ENCODE data around the gene KIR3DL2.
"Not testable (repeated sequence)": the region's sequence is repeated elsewhere in the genome, so short reads cannot be mapped to it uniquely, and the experiment has no call there.

The KIR3DL2 gene

DNA sequence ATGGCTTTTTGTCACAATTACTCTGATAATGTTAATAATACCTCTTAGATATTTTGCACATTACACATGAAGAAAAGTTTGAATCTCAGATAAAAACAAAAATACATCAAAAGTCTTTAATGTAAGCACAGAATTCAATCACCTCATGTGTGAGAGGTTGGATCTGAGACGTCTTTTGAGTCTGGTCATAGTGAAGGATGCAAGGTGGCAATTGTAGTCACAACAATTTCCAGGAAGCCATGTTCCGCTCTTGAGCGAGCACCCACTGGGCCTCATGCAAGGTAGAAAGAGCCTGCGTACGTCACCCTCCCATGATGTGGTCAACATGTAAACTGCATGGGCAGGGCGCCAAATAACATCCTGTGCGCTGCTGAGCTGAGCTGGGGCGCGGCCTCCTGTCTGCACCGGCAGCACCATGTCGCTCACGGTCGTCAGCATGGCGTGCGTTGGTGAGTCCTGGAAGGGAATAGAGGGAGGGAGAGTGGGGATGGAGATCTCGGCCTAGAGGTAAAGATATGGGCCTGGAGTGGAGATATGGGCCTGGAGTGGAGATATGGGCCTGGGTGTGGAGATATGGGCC, at the start of gene KIR3DL2:
Gene KIR3DL2 (plus strand): TSS at position 383 of the 580 bp plus-strand sequence. CDS start 33 bp downstream, at position 416.
- not testable (repeated sequence) for DNase-seq

GRCh38 chr19:54803410-54803809, 46.8 kb upstream of the KIR3DL2 start, which contains the start of gene KIR2DL4:
TSS of gene KIR2DL4 (plus strand) at chr19:54803610. CDS start at chr19:54803652, 42 bp downstream.
- no peak for DNase-seq

DNA sequence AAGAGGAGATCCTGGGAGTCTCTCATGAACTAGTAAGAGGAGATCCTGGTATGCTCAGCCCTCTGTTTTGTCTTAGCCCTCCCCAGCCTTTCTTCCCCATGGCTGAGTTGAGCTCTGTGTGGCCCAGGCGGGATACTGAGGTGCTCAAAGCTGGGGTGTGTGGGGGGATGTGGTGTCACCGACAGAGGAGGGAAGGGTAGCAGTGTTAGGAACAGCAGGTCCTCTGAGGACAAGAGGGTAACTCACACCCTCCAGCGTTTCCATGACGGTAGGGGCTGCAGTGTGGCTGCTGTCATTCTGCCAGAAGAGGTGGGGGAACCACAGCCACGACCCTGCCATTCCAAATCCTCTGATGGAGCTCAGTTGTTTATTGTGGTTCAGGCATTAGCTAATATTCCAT, 46.1 kb upstream of the KIR3DL2 start:
- DNase-seq: no peak

GRCh38 chr19:54804571-54804970, 45.7 kb upstream of the KIR3DL2 start:
- no peak for DNase-seq

DNA sequence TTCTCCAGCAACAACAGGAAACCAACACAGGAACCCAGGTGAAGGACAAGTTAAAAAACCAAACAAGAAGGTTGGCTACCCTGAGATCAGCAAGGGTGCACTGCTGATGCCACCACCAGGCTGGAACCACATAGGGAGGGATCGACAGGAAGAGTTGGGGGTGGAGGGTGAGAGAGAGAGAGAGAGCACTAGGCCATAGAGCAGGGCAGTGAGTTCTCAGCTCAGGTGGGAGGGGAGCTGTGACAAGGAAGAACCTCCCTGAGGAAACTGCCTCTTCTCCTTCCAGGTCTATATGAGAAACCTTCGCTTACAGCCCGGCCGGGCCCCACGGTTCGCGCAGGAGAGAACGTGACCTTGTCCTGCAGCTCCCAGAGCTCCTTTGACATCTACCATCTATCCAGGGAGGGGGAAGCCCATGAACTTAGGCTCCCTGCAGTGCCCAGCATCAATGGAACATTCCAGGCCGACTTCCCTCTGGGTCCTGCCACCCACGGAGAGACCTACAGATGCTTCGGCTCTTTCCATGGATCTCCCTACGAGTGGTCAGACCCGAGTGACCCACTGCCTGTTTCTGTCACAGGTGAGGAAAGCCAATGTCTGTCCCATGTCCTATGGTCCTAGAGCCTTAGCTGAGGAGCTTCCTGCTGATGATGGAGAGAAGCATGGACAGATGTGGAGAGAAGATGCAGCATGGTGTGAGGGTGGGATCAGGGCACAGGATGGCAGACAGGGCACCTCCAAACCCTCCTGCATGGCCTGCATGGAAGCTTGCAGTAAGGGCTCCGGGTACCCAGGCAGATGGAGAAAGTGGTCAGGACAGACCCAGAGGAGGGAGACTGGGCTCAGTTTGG, 44.4 kb upstream of the KIR3DL2 start:
- DNase-seq: no peak

GRCh38 chr19:54806516-54806838, 43.8 kb upstream of the KIR3DL2 start:
- DNase-seq: no peak

DNA sequence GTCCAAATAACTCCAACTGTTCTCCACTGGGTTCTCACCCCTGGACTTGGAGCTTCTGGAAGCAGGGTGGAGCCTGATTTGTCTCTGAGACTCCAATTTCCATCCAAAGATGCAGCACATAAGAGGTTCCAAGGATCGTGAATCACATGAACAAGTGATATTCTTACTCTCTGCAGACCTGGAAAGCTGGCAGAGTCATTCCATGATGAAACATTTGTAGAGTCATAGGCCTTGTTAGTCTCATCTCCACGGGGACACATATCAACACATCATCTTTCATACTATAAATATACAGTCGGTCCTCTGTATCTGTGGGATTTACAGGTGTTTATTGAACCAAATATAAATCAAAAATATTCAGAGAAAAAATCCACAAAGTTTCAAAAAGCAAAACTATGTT, 35.7 kb upstream of the KIR3DL2 start:
- DNase-seq: not testable (repeated sequence)

GRCh38 chr19:54816251-54816650, 34.0 kb upstream of the KIR3DL2 start, which contains the start of gene KIR3DL1:
TSS of gene KIR3DL1 (plus strand) at chr19:54816468.
- not testable (repeated sequence) for DNase-seq

- no peak for DNase-seq
These were observed 32.3 kb upstream of the KIR3DL2 start for GRCh38 chr19:54817670-54818536.

- not testable (repeated sequence) for DNase-seq
These were observed 25.8 kb upstream of the KIR3DL2 start for GRCh38 chr19:54824416-54824815.

DNA sequence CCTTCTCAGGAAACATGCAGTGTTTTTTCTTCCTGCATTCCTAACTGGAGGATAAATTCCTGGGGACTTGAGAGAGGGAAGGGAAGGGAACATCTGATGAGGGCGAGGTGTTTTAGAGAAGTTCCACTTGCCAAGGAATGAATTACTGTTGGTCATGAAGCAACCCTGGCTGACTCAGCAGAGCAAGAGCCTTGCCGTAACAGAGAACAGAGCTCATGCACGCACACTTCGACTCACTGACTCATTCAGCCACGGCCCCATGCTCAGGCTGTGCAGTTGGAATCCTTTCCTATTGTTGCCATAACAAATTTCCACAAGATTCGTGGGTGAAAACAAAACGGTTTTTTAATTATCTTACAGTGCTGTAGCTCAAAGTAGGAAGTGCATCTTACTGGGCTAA, 24.9 kb upstream of the KIR3DL2 start:
- not testable (repeated sequence) for DNase-seq

DNA sequence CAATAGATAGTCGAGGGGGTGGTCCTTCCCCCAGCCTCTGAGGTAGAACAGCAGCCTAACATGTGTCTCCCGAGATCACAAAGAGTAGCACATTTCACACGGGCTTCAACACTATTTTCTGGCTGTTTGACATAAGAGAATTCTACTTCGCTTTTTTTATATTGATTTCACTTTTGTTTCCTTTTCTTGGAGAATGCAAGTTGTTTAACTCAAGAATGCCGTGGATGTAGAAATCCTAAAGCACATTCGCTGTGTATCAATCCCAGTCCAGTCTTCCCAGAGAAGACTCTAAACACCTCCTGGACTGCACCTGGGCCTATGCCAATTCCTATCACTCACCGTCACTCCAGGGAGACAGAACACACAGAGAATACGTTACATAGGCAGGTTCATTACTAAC, 22.2 kb upstream of the KIR3DL2 start:
- DNase-seq: not testable (repeated sequence)

GRCh38 chr19:54832496-54832895, 17.7 kb upstream of the KIR3DL2 start, which contains the start of gene KIR2DS4:
TSS of gene KIR2DS4 (plus strand) at chr19:54832676.
- not testable (repeated sequence) for DNase-seq

- not testable (repeated sequence) for DNase-seq
These were observed 15.1 kb upstream of the KIR3DL2 start for GRCh38 chr19:54835126-54835525.

GRCh38 chr19:54837522-54837921, 12.7 kb upstream of the KIR3DL2 start:
- DNase-seq: not testable (repeated sequence)

DNA sequence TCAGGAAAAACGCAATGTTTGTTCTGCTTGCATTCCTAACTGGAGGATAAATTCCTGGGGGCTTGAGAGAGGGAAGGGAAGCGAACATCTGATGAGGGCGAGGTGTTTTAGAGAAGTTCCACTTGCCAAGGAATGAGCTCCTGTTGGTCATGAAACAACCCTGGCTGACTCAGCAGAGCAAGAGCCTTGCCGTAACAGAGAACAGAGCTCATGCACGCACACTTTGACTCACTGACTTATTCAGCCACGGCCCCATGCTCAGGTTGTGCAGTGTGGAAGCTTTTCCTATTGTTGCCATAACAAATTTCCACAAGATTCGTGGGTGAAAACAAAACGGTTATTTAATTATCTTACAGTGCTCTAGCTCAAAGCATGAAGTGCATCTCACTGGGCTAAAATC, 7.1 kb upstream of the KIR3DL2 start:
- not testable (repeated sequence) for DNase-seq

GRCh38 chr19:54850930-54851329, 687 bp downstream of the KIR3DL2 start:
- no peak for DNase-seq

GRCh38 chr19:54851353-54851752, 1.1 kb downstream of the KIR3DL2 start:
- no peak for DNase-seq

GRCh38 chr19:54855241-54855640, 5.0 kb downstream of the KIR3DL2 start:
- not testable (repeated sequence) for DNase-seq

DNA sequence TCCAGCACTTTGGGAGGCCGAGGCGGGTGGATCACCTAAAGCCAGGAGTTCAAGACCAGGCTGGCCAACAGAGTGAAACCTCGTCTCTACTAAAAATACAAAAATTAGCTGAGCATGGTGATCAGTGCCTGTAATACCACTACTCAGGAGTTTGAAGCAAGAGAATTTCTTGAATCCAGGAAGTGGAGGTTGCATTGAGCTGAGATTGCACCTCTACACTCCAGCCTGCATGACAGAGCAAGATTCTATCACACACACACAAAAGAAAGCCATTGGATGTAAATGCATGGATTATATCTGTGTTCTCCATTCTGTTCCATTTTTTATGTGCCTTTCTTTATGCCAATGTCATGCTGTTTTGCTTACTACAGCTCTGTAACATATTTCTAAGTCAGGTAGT, 8.2 kb downstream of the KIR3DL2 start:
- not testable (repeated sequence) for DNase-seq

DNA sequence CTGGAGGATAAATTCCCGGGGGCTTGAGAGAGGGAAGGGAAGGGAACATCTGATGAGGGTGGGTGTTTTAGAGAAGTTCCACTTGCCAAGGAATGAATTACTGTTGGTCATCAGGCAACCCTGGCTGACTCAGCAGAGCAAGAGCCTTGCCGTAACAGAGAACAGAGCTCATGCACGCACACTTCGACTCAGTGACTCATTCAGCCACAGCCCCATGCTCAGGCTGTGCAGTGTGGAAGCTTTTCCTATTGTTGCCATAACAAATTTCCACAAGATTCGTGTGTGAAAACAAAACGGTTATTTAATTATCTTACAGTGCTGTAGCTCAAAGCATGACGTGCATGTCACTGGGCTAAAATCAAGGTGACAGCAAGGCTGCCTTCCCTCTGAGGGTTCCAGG, 9.2 kb downstream of the KIR3DL2 start:
- DNase-seq: not testable (repeated sequence)

DNA sequence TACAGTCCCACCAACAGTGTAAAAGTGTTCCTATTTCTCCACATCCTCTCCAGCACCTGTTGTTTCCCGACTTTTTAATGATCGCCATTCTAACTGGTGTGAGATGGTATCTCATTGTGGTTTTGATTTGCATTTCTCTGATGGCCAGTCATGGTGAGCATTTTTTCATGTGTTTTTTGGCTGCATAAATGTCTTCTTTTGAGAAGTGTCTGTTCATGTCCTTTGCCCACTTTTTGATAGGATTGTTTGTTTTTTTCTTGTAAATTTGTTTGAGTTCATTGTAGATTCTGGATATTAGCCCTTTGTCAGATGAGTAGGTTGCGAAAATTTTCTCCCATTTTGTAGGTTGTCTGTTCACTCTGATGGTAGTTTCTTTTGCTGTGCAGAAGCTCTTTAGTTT, 13.2 kb downstream of the KIR3DL2 start:
- not testable (repeated sequence) for DNase-seq

DNA sequence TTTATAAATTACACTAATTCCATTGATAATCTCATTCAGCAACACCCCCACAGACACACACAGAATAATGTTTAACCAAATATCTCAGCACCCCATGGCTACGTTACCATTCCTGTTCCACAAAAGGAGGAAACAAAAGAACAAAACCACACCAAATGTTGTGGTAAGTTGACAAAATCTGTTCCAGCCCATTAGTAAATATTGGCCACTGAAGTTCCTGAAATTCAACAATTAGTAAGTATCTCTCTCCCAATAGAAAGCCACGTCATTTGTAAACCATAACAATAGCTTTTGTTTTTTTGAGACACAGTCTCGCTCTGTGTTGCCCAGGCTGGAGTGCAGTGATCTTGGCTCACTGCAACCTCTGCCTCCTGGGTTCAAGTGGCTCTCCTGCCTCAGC, 21.5 kb downstream of the KIR3DL2 start:
- no peak for DNase-seq

All from activated T-cell treated with anti-CD3 and anti-CD28 coated beads, Interleukin-2, amount 50 U/mL, for 48 hours (primary cell).